ENCODE measurements around the gene RIN3.
A peak's percentile ranks its signal among the peaks of the same experiment; 100 is the strongest.

The RIN3 gene

GRCh38 chr14:92556863-92557543, 43.4 kb downstream of the RIN3 start:
- no peak for DNase-seq

DNA sequence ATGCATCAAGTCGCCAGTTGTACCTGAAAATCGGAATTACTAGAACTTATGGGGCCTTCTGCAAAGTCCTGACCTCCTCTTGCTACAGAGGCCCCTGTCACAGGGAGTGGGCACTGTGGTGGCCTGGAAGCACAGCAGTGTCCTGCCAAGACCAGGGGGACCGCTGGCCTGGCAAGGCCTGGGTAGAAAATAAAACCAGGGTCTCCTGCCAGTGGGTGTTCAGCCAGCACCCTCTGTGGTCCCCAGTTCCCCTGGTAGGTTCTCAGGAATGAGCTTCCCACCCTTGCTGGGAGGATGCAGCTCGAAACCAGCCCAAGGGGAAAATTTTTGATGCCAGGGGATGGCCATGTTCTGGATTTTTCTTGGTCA, 43.9 kb downstream of the RIN3 start:
- DNase-seq = no peak

DNA sequence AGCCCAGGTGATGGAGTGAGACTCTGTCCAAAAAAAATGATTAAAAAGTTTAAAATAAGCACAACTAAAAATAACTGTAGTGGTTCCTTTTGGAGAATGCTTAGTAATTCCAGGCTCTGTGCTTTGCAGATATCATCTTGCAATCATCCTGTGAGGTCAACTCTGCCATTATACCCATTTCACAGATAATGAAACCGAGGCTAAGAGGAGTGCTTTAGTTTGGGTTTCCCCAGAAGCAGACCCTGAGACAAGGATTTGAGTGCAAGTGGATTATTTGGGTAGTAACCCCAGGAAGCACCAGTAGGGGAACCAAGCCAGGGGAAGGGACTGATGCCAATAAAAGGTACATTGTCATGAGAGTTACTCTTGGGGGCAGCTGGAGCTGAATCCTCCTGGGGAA, 44.7 kb downstream of the RIN3 start:
- no peak for DNase-seq

DNA sequence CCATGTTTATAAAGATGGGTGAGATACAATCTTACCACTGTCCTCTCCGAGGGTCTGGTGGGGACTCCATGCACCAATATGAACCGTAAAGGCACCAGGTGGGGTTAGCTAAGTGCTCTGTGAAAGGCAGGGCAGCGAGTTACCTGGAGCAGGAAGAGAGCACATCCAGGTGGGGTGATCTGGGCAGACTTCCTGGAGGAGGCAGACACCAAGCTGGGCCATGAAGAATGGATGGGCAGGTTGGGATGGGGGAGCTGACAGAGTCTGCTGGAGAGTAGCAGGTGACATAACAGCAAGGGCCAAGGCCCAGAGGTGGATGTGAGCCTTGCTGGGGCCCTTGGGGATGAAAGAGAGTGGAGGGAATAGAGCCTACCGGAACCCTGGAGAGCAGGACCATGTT, 45.9 kb downstream of the RIN3 start:
- DNase-seq = no peak

GRCh38 chr14:92560106-92560865, 46.7 kb downstream of the RIN3 start:
- peak; percentile 42 for DNase-seq

DNA sequence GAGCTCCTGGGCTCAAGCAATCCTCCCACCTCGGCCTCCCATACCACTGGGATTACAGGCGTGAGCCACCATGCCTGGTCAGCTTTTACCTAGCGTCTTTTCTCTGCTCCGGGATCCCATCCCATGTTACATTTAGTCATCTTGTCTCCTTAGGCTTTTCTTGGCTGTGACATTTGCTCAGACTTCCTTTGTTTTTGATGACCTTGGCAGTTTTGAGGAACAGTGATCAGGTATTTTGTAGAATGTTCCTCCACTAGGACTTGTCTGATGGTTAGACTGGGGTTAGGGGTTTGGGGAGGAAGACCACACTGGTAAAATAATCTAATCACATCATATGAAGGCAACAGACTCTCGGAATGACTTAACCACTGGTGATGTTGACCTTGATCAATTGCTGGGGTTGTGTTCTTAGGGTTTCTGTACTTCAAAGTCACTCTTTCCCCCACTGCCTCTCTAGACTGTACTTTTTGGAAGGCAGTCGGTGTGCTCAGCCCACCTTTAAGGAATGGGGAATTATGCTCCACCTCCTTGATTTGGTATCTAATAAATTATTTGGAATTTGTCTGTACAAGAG, 48.4 kb downstream of the RIN3 start:
- no peak for DNase-seq

GRCh38 chr14:92563359-92563758, 49.8 kb downstream of the RIN3 start:
- DNase-seq = no peak

DNA sequence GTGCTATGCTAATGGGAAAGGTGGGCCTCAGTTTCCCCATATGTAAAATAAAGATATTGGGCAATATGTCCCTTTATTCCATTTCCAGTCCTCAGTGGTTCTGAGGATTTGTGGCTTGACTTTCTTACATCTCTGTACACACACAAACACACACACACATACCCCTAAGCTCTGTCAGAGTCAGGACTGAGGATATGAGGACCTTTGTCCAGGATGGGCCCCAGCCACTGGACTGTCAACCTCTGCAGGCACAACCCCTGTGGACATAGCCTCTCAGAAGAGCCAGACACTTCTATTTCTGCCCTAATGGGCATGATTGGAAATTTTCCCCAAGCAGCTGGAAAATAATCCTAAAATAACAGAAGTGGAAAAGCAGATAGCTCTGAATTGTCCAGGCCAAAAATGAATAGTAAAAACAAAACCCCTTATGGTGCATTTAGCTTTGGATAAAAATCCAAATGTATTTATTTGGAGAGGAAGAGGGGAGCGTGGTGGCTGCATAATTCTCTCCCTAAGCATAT, 50.2 kb downstream of the RIN3 start:
- DNase-seq = no peak

DNA sequence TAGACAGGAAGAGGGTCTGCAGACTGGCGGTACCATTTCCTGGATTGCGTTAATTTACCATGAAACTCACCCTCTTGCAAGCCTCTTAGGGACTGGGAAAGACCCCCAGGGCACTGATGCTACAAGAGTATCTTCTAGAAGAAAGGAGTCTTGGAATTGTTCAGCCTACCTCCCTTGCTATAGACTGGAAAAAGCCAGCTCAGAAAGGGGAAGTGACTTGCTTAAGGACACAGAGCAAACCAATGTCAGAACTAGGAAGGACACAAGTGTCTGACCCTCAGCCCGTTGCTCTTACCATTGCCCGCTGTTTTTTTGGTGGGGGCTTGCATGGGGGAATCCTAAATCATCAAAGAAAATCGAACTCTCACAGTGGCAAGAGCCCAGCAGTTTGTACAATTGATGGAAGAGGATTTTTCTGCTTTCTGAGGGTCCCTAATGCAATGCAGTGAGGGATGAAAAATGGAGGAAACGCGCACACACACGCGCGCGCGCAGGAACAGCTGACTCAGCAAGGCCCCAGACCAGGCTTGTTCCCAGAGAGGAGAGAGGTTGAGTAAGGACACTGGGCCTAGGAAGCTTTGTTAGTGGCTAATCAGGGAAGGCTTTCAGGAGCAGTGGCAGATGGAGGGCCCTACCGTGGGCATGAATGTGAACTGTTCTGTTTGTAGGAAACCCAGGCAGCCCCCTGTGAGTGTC, 50.9 kb downstream of the RIN3 start:
- no peak for DNase-seq

GRCh38 chr14:92565040-92565717, 51.6 kb downstream of the RIN3 start:
- DNase-seq = no peak

DNA sequence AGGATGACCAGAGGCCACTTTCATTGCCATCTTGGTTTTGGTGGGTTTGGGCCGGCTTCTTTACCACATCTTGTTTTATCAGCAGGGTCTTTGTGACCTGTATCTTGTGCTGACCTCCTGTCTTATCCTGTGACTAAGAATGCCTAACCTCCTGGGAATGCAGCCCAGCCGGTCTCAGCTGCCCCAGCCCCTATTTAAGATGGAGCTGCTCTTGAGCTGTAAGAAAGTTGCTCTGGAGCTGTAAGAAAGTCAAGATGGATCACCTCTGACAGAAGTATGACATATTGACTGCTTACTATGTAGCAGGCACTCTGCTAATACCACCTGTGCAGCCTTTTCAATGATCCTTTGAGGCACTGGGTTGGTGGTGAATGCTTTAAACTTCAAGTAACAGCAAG, 52.1 kb downstream of the RIN3 start:
- no peak for DNase-seq

DNA sequence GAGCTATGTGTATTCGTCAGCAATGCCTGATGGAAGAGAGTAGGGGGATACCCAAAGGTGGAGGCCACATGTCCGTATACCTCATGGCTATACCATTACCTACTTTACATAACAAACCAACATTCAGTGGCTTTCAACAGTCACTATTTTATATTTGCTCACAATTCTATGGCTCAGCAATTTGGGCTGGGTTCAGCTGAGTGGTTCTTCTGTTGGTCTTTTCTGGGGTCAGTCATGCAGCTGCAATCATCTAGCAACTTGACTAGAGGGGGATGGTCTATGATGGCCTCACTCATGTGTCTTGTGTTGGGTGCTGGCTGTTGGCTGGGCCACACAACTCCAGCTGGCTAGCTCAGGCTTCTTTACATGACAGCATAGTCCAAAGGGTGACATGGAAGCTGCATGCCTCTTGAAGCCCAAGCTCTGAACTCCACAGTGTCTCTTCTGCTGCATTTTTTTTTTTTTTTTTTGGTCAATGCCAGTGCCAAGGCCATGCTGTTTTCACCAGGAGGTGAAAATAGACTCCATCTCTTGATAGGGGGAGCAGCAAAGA, 53.7 kb downstream of the RIN3 start:
- no peak for DNase-seq

DNA sequence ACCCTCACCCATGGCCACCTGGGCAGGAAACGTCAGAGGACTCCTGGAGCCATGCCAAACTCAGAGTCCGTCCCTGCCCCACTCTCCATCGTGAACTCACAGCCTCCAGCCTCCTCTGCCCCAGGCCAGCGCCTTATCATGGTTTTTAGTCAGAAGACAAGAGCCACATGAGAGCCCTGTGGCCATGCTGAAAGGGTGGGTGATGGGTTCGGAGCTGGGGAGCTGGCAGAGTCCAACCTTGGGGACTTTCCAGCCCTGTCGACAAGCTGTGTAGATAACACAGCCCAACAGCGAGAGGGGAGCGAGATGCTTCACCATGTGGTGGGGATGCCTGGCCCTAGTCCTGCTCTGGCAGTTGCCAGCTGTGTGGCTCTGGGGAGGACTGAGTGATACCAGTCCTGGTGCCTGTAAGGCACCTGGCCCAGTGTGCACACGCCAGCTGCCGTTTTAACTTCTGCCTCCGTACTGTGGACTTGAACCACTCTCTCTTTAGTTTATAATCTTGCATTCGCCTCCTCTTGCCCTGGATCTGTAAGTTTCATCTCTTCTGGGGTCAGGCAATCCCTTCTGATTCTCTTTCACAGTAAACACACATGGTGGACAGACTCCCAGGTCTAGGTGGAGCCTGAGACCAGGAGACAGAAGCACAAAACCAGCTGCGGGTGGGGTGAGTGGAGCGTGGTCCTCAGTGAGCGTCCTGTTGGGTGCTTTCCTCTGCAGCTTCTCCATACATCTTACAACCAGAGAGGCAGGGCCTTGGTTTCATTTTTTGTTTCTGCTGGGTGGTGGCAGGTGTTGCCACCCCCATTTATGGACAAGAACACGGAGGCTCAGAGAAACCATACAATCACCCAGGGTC, 55.3 kb downstream of the RIN3 start:
- no peak for DNase-seq

- DNase-seq = no peak
These were observed 57.2 kb downstream of the RIN3 start for GRCh38 chr14:92570674-92571262.

GRCh38 chr14:92572050-92572449, 58.5 kb downstream of the RIN3 start:
- no peak for DNase-seq

DNA sequence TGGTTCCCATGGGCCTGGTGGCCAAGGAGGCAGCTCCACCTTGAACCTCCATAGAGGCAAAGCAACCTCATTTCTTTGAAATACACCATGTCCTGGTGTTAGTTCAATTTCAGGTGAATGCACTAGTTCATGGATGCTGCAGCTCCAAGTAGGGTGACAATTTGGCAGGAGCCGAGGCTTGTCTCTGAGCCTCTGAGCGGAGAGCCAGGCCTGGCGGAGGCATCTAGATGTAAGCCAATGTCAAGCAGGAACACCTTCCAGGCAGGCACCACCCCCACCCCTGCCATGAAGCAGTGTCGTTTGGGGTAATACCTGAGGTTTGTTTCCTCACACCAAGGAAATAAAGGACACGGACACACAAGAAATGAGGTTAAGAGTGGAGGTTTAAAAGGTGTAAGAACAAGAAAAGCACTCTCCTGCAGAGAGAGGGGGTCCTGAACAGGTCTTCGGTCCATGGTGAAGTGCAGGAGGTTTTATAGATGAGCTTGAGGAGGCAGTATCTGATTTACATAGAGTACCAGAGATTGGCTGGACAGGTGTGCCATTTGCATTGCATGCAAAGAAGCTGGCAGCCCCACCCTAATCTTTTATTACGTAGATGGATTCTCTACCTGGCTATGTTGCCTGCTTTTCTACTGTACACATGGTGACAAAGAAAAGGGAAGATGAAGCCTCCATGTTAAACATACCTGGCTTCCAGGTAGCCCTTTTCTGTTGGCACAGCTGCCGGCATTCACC, 60.3 kb downstream of the RIN3 start:
- DNase-seq = no peak

GRCh38 chr14:92575061-92575747, 61.6 kb downstream of the RIN3 start:
- DNase-seq = no peak

- no peak for DNase-seq
These were observed 62.2 kb downstream of the RIN3 start for GRCh38 chr14:92575748-92576303.

DNA sequence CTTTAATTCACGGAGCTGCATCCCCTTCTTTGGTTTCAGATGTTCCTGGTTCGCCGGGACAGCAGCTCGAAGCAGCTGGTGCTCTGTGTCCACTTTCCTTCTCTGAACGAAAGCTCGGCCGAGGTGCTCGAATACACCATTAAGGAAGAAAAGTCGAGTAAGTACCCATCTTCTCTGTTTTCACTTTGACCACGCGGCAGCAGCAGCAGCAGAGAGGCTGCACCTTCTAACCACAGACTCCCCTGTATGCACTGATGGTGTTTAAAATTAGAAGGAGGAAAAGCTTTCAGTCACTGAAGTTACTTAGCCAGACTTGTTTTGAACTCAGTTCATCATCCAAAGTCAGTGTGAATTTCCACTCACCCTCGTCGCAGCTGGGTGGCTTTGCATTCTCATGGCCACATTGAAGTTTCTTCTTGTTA, 63.8 kb downstream of the RIN3 start:
- DNase-seq = peak; percentile 41

Data from stimulated activated CD4-positive, alpha-beta T cell treated with anti-CD3 and anti-CD28 coated beads, Interleukin-1b, Interleukin-23, amount 100 ng/mL, for 48 hours (primary cell).